ENCODE data around the gene CCDC121. TPM values are rescaled to one million over a fixed set of nuclear protein-coding genes. Genes with fewer than 3 reads are reported as not detected.

The CCDC121 gene
- polyA plus RNA-seq (2013), result 3.7 TPM

- ChIA-PET CTCF (interaction anchor here (0.6 to 2.8 kb wide), 5 partner anchors 25 to 54 kb away, joined by 3 to 7 read pairs (median 3); partner anchors contain the start of genes SLC4A1AP and SUPT7L), POLR2A (interaction anchor here (0.6 kb wide), 1 partner anchor 52 kb away, joined by 4 read pairs; no protein-coding TSS in a partner anchor)
- WGBS (ENCODE audit: insufficient coverage), result 0% methylated on average over 35 of the region's 44 CpGs
- Histone ChIP-seq H3K27ac (ENCODE audit: insufficient read depth in 1 of 2, low read depth in 1 of 2, low read length in 2 of 2, poor library complexity in 1 of 2, severe bottlenecking in 2 of 2) (peak within 1 kb of the TSS; percentile 86 to 93), H3K4me1 (ENCODE audit: control extremely low read depth in 1 of 4, control insufficient read depth in 4 of 4, insufficient read depth in 4 of 4, low read length in 3 of 4) (peaks cover 17 to 35% (median 29%) of the 10 kb centered on the region in 4 experiments), H3K4me3 (ENCODE audit: control insufficient read depth in 1 of 7, extremely low read depth in 1 of 7, insufficient read depth in 4 of 7, low read depth in 2 of 7, low read length in 6 of 7) (peak within 1 kb of the TSS; percentile 84 to 99 (median 97)), H3K27me3 (replicated peaks in 2 of 5; ENCODE audit: control insufficient read depth in 4 of 5, insufficient read depth in 5 of 5, low read length in 4 of 5) (no peaks in the 10 kb centered on the region), H3K36me3 (ENCODE audit: control insufficient read depth in 4 of 4, insufficient read depth in 4 of 4, low read length in 3 of 4) (peaks cover 5 to 39% (median 25%) of the 10 kb centered on the region in 4 experiments), H3K9me3 (ENCODE audit: control extremely low read depth in 1 of 5, control insufficient read depth in 4 of 5, insufficient read depth in 2 of 5, low read depth in 1 of 5, low read length in 4 of 5) (no peaks in the 10 kb centered on the region)
- peak; percentile 93 to 98 (median 97) for DNase-seq
Observed at GRCh38 chr2:27628767-27629709, at the start of gene CCDC121, which contains the start of gene GPN1. CCDC121 (minus strand) TSS chr2:27629012; CDS start chr2:27627799, 1,213 bp downstream. GPN1 (plus strand) TSS chr2:27629050; CDS start chr2:27629059, 9 bp downstream.

DNA sequence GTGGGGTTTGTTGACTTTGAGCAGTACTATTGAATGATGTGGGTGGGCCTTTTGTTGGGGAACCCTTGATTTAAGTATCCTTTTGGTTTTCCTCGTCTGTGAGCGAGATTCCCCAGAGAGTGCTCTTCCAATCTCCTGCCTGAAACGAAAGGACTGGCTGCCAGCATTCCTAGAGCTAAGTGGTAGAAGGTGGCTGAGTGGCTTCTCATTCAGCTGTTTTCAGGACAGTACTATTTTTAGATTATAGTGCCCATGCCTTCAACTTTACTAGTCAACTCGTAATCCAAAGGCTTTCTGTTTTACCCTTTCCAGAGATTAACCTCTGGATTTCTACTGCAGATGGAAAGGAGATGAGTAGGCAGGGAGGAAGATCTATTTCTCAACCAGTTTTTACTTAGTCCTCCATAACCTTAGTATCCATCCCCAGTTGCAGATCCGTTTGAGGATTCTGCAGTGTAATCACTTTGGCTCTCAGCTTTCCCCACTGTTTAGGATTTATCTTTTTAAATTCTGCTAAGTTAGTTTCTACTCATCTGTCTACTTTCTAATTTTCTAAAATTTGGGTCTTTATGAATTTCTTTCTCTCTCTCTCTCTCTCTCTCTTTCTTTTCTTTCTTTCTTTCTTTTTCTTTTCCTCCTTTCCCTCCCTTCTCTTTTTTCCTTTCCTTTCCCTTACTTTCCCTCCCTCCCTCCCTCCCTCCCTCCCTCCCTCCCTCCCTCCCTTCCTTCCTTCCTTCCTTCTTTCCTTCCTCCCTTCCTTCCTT is 44.1 kb upstream of the CCDC121 start:
- no peaks in the 10 kb centered on the region for H3K4me1 ChIP-seq (ENCODE audit: control extremely low read depth in 1 of 4, control insufficient read depth in 4 of 4, insufficient read depth in 4 of 4, low read length in 3 of 4)
- 92% methylated on average over 3 of the region's 5 CpGs for WGBS (ENCODE audit: insufficient coverage)
- CTCF ChIA-PET, result interaction anchor here (1.1 to 3.5 kb wide), 3 partner anchors 9 to 11 kb away, joined by 4 to 20 read pairs (median 6); partner anchors contain the start of gene SLC4A1AP
- H3K4me3 ChIP-seq (ENCODE audit: control insufficient read depth in 1 of 7, extremely low read depth in 1 of 7, insufficient read depth in 4 of 7, low read depth in 2 of 7, low read length in 6 of 7), result no peak overlapping the region
- POLR2A ChIA-PET, result no interaction called here
- H3K27ac ChIP-seq (ENCODE audit: insufficient read depth in 1 of 2, low read depth in 1 of 2, low read length in 2 of 2, poor library complexity in 1 of 2, severe bottlenecking in 2 of 2), result no peak overlapping the region
- no peaks in the 10 kb centered on the region for H3K9me3 ChIP-seq (ENCODE audit: control extremely low read depth in 1 of 5, control insufficient read depth in 4 of 5, insufficient read depth in 2 of 5, low read depth in 1 of 5, low read length in 4 of 5)
- DNase-seq, result no peak
- H3K36me3 ChIP-seq (ENCODE audit: control insufficient read depth in 4 of 4, insufficient read depth in 4 of 4, low read length in 3 of 4), result peaks cover 27 to 67% (median 43%) of the 10 kb centered on the region in 4 experiments
- no peaks in the 10 kb centered on the region for H3K27me3 ChIP-seq (replicated peaks in 2 of 5; ENCODE audit: control insufficient read depth in 4 of 5, insufficient read depth in 5 of 5, low read length in 4 of 5)

DNA sequence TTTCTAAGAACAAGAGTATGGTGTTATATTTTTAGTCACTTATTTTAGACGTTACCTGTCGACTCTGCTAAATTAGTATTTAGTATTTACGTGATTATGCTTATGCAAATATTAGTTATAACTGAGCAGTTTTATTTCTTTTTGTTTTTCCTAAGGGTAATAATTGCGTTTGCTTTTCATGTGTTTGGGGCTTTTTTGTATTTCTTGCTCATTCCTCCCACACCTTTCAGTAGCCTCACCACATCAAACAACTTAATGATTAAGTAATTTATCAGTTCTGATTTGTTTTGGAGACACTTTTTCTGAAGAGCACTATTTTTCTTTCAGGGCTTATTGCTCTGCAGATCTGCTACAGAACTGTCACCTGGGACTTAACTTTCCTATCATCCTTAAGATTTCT is 42.4 kb upstream of the CCDC121 start:
- CTCF ChIA-PET, result interaction anchor here (1.0 kb wide), 2 partner anchors 12 to 23 kb away, joined by 3 read pairs; no protein-coding TSS in a partner anchor

DNA sequence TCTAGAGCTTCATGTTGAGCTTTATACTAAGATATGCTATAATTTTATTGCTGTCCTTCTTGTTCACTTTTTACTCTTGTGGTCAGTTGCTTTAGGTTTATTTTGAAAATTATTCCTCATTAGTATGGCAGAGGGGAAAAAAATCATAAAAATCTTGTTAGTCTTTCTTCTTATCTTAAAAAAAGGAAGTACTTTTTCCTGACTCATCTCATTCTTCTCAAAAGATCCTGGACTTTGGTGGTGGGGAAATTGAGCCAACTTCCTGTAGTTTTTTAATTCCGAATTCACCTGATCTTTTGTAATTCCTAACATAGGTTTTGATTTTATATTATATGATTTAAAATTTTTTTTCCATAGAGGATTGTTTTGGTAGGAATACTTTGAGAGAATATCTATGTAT is 38.6 kb upstream of the CCDC121 start:
- peaks cover 13 to 36% (median 20%) of the 10 kb centered on the region in 4 experiments for H3K36me3 ChIP-seq (ENCODE audit: control insufficient read depth in 4 of 4, insufficient read depth in 4 of 4, low read length in 3 of 4)
- WGBS (ENCODE audit: insufficient coverage), result no CpG with 5 or more reads among the region's 1 CpG
- H3K9me3 ChIP-seq (ENCODE audit: control extremely low read depth in 1 of 5, control insufficient read depth in 4 of 5, insufficient read depth in 2 of 5, low read depth in 1 of 5, low read length in 4 of 5), result no peaks in the 10 kb centered on the region
- ChIA-PET CTCF (interaction anchor here (1.0 to 7.3 kb wide), 2 partner anchors 15 to 24 kb away, joined by 3 to 57 read pairs; no protein-coding TSS in a partner anchor), POLR2A (no interaction called here)
- no peaks in the 10 kb centered on the region for H3K27me3 ChIP-seq (replicated peaks in 2 of 5; ENCODE audit: control insufficient read depth in 4 of 5, insufficient read depth in 5 of 5, low read length in 4 of 5)
- peak in 2 of 3 donors; percentile 5 to 7 for DNase-seq
- peaks cover 9 to 32% (median 22%) of the 10 kb centered on the region in 4 experiments for H3K4me1 ChIP-seq (ENCODE audit: control extremely low read depth in 1 of 4, control insufficient read depth in 4 of 4, insufficient read depth in 4 of 4, low read length in 3 of 4)
- H3K4me3 ChIP-seq (ENCODE audit: control insufficient read depth in 1 of 7, extremely low read depth in 1 of 7, insufficient read depth in 4 of 7, low read depth in 2 of 7, low read length in 6 of 7), result no peak overlapping the region
- peak overlapping the region in 1 of 2 experiments; percentile 14 for H3K27ac ChIP-seq (ENCODE audit: insufficient read depth in 1 of 2, low read depth in 1 of 2, low read length in 2 of 2, poor library complexity in 1 of 2, severe bottlenecking in 2 of 2)

More for the DNA sequence above, 42.4 kb upstream of the CCDC121 start:
- POLR2A ChIA-PET, result no interaction called here
- H3K27me3 ChIP-seq (replicated peaks in 2 of 5; ENCODE audit: control insufficient read depth in 4 of 5, insufficient read depth in 5 of 5, low read length in 4 of 5), result no peaks in the 10 kb centered on the region
- no peak overlapping the region for H3K4me3 ChIP-seq (ENCODE audit: control insufficient read depth in 1 of 7, extremely low read depth in 1 of 7, insufficient read depth in 4 of 7, low read depth in 2 of 7, low read length in 6 of 7)
- no peak for DNase-seq
- H3K9me3 ChIP-seq (ENCODE audit: control extremely low read depth in 1 of 5, control insufficient read depth in 4 of 5, insufficient read depth in 2 of 5, low read depth in 1 of 5, low read length in 4 of 5), result no peaks in the 10 kb centered on the region
- peaks cover 27 to 59% (median 35%) of the 10 kb centered on the region in 4 experiments for H3K36me3 ChIP-seq (ENCODE audit: control insufficient read depth in 4 of 4, insufficient read depth in 4 of 4, low read length in 3 of 4)
- WGBS (ENCODE audit: insufficient coverage), result no CpG with 5 or more reads among the region's 4 CpGs
- H3K27ac ChIP-seq (ENCODE audit: insufficient read depth in 1 of 2, low read depth in 1 of 2, low read length in 2 of 2, poor library complexity in 1 of 2, severe bottlenecking in 2 of 2), result no peak overlapping the region
- H3K4me1 ChIP-seq (ENCODE audit: control extremely low read depth in 1 of 4, control insufficient read depth in 4 of 4, insufficient read depth in 4 of 4, low read length in 3 of 4), result peaks cover 0 to 10% (median 4%) of the 10 kb centered on the region in 4 experiments

- DNase-seq, result no peak
- H3K27ac ChIP-seq (ENCODE audit: insufficient read depth in 1 of 2, low read depth in 1 of 2, low read length in 2 of 2, poor library complexity in 1 of 2, severe bottlenecking in 2 of 2), result peak overlapping the region in 1 of 2 experiments; percentile 96
- peak overlapping the region; percentile 82 to 99 (median 92) for H3K4me3 ChIP-seq (ENCODE audit: control insufficient read depth in 1 of 7, extremely low read depth in 1 of 7, insufficient read depth in 4 of 7, low read depth in 2 of 7, low read length in 6 of 7)
- CTCF ChIA-PET, result interaction anchor here (1.3 to 7.3 kb wide), 3 partner anchors 9 to 18 kb away, joined by 3 to 57 read pairs (median 6); no protein-coding TSS in a partner anchor
- peaks cover 15 to 40% (median 36%) of the 10 kb centered on the region in 4 experiments for H3K36me3 ChIP-seq (ENCODE audit: control insufficient read depth in 4 of 4, insufficient read depth in 4 of 4, low read length in 3 of 4)
- WGBS (ENCODE audit: insufficient coverage), result 94% methylated on average over 14 of the region's 16 CpGs
- H3K9me3 ChIP-seq (ENCODE audit: control extremely low read depth in 1 of 5, control insufficient read depth in 4 of 5, insufficient read depth in 2 of 5, low read depth in 1 of 5, low read length in 4 of 5), result no peaks in the 10 kb centered on the region
- peaks cover 12 to 35% (median 25%) of the 10 kb centered on the region in 4 experiments for H3K4me1 ChIP-seq (ENCODE audit: control extremely low read depth in 1 of 4, control insufficient read depth in 4 of 4, insufficient read depth in 4 of 4, low read length in 3 of 4)
- POLR2A ChIA-PET, result no interaction called here
- H3K27me3 ChIP-seq (replicated peaks in 2 of 5; ENCODE audit: control insufficient read depth in 4 of 5, insufficient read depth in 5 of 5, low read length in 4 of 5), result no peaks in the 10 kb centered on the region
Observed at GRCh38 chr2:27664622-27665363, 36.0 kb upstream of the CCDC121 start.

DNA sequence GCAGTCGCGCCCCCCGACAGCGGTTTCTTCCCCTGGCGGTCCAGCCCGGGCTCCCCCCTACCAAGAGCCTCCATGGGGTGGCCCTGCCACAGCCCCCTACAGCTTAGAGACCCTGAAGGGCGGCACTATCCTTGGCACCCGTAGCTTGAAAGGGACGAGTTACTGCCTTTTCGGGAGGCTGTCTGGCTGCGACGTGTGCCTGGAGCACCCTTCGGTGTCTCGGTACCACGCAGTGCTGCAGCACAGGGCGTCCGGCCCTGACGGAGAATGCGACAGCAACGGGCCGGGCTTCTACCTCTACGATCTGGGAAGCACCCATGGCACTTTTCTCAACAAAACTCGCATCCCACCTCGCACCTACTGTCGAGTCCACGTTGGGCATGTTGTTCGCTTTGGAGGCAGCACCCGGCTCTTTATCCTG is 35.4 kb upstream of the CCDC121 start:
- Histone ChIP-seq H3K9me3 (ENCODE audit: control extremely low read depth in 1 of 5, control insufficient read depth in 4 of 5, insufficient read depth in 2 of 5, low read depth in 1 of 5, low read length in 4 of 5) (no peaks in the 10 kb centered on the region), H3K27ac (ENCODE audit: insufficient read depth in 1 of 2, low read depth in 1 of 2, low read length in 2 of 2, poor library complexity in 1 of 2, severe bottlenecking in 2 of 2) (peak overlapping the region; percentile 94 to 96), H3K4me3 (ENCODE audit: control insufficient read depth in 1 of 7, extremely low read depth in 1 of 7, insufficient read depth in 4 of 7, low read depth in 2 of 7, low read length in 6 of 7) (peak overlapping the region; percentile 82 to 99 (median 92)), H3K27me3 (replicated peaks in 2 of 5; ENCODE audit: control insufficient read depth in 4 of 5, insufficient read depth in 5 of 5, low read length in 4 of 5) (no peaks in the 10 kb centered on the region), H3K36me3 (ENCODE audit: control insufficient read depth in 4 of 4, insufficient read depth in 4 of 4, low read length in 3 of 4) (peaks cover 14 to 41% (median 35%) of the 10 kb centered on the region in 4 experiments), H3K4me1 (ENCODE audit: control extremely low read depth in 1 of 4, control insufficient read depth in 4 of 4, insufficient read depth in 4 of 4, low read length in 3 of 4) (peaks cover 12 to 35% (median 25%) of the 10 kb centered on the region in 4 experiments)
- CTCF ChIA-PET, result interaction anchor here (0.8 to 7.3 kb wide), 5 partner anchors 9 to 932 kb away, joined by 3 to 57 read pairs (median 5); no protein-coding TSS in a partner anchor
- DNase-seq, result no peak
- 6% methylated on average over 26 of the region's 28 CpGs for WGBS (ENCODE audit: insufficient coverage)
- POLR2A ChIA-PET, result no interaction called here

Data from common myeloid progenitor, CD34-positive (primary cell).